Muscle of leg (tissue), 11 donors: ENCODE measurements around the gene PARM1. TPM values are rescaled to one million over a fixed set of nuclear protein-coding genes. Genes with fewer than 3 reads are reported as not detected.

ENCODE experiments used
- DNase-seq: peaks from one replicate; pipeline ENCODE4 v3.0.0; 2013
- H3K27ac ChIP-seq: one replicate; pipeline ENCODE4 v1.5.1; 2013; ENCODE audit warnings: mild to moderate bottlenecking, low read length, control low read depth
- H3K27me3 ChIP-seq: one replicate; pipeline ENCODE4 v1.6.1; 2013; ENCODE audit warnings: low read length; ENCODE audit not compliant: control insufficient read depth, insufficient read depth
- H3K36me3 ChIP-seq: one replicate; pipeline ENCODE4 v1.6.1; 2013; ENCODE audit warnings: low read length; ENCODE audit not compliant: control insufficient read depth, insufficient read depth
- H3K4me1 ChIP-seq: one replicate; pipeline ENCODE4 v1.6.1; 2013; ENCODE audit warnings: low read length; ENCODE audit not compliant: control insufficient read depth, insufficient read depth
- H3K4me3 ChIP-seq: one replicate; pipeline ENCODE4 v1.5.1; 2013; ENCODE audit warnings: low read length, control low read depth
- H3K9me3 ChIP-seq: replicated peaks from 2 replicates; pipeline ENCODE4 v1.6.1; 2013; ENCODE audit warnings: low read depth, low read length; ENCODE audit not compliant: control insufficient read depth
- WGBS: methylation state at CpG from one replicate; pipeline ENCODE4 v1.1.5; 2013; ENCODE audit warnings: missing lambda C conversion rate; ENCODE audit not compliant: insufficient coverage; 5-methylcytosine and 5-hydroxymethylcytosine counted together
- polyA plus RNA-seq, 8 donors: library from polyadenylated mRNA; unstranded; fragments of 120-200 nt; gene quantifications; one replicate each; pipeline versions ENCODE4 v1.2.1 to v1.2.3, GENCODE V29; 2013; ENCODE audit warnings: inconsistent platforms in 1 of 8, low replicate concordance in 1 of 8; ENCODE audit not compliant: insufficient read length in 8 of 8, insufficient read depth in 1 of 8
- total RNA-seq: library from RNA; stranded (reverse); fragments of 120-200 nt; gene quantifications from one replicate; pipeline ENCODE4 v1.2.4, GENCODE V29; 2013

The PARM1 gene
- total and polyA plus RNA-seq, 9 donors: 58.0 to 100 (median 76.4) TPM

DNA sequence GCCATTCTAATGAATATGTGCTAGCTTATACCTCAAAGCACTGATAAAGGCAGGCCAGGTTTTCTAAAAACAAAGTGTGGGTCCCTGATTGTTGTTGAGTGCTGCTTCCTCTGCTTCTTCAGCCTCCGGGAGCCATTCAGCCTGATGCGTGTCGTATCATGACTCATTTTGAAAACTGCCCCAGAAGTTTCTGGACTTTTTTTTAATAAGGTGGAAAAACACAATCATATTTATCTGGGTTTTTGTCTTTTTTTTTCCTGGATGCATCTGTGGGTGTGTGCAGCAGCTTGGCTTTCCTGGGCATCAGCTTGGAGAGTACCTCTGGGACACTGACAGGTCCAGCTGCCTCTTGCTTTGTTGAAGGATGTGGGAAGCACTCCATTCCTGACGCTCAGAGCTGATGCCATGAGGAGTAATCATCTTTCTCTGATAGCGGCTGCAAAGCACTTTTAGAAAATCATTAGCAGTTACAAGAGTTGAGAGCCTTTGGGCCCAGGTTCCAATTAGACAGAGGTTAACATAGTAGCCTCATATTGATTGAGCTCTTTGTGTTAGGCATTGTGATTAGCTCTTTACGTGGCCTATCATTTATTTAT is 66.9 kb downstream of the PARM1 start:
- H3K27ac ChIP-seq: no peak overlapping the region

DNA sequence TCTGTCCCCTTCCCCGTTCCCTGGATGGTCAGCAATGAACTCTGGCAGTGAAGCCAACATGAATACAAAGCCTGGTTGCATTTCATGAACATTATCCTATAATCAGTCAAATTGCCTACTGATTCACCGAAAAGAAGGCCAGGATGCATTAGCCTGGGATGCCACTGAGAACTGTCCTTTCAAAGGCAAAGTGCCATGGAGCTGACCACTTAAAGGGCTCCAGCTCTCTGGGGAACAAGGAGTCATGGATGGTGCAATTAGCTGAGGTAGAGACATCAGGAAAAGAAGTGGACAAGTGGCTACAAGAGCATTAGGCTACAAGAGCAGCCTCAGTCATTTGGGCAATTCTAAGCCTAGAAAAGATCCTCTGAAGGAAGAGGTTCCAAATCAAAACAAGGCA is 69.0 kb downstream of the PARM1 start:
- no peaks in the 10 kb centered on the region for H3K36me3 ChIP-seq
- no peaks in the 10 kb centered on the region for H3K27me3 ChIP-seq
- no peak overlapping the region for H3K4me3 ChIP-seq
- no peaks in the 10 kb centered on the region for H3K9me3 ChIP-seq
- no peak for DNase-seq
- H3K27ac ChIP-seq: no peak overlapping the region
- peaks cover 14% of the 10 kb centered on the region for H3K4me1 ChIP-seq
- 83% methylated on average over 2 of the region's 2 CpGs for WGBS

More for the DNA sequence above, 66.9 kb downstream of the PARM1 start:
- WGBS: 40% methylated on average over 1 of the region's 6 CpGs
- Histone ChIP-seq H3K4me3 (no peak overlapping the region), H3K36me3 (no peaks in the 10 kb centered on the region), H3K27me3 (no peaks in the 10 kb centered on the region), H3K4me1 (peaks cover 9% of the 10 kb centered on the region), H3K9me3 (no peaks in the 10 kb centered on the region)
- no peak for DNase-seq

DNA sequence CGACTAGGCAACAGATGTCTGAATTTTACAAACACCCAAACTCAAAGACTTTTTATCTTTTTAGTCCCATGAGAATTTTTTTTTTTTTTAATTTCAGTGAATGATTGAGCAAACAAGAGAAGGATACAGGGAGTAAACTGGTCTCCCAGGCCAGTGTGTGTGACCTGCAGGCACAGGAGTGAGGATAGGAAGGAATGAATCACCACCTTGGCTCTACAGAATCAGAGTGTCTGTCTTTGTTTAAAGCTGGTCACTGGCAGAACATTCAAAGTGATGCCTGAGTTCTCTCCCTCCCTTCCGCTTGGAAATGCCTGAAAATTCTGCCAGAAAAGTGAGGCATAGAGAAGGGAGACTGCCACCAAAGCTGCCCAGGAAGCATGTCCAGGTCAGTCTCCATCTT is 69.5 kb downstream of the PARM1 start:
- DNase-seq: no peak
- Histone ChIP-seq H3K4me3 (no peak overlapping the region), H3K27ac (no peak overlapping the region), H3K27me3 (no peaks in the 10 kb centered on the region), H3K36me3 (no peaks in the 10 kb centered on the region), H3K4me1 (peaks cover 14% of the 10 kb centered on the region), H3K9me3 (peaks cover 4% of the 10 kb centered on the region)
- 60% methylated on average over 1 of the region's 2 CpGs for WGBS

DNA sequence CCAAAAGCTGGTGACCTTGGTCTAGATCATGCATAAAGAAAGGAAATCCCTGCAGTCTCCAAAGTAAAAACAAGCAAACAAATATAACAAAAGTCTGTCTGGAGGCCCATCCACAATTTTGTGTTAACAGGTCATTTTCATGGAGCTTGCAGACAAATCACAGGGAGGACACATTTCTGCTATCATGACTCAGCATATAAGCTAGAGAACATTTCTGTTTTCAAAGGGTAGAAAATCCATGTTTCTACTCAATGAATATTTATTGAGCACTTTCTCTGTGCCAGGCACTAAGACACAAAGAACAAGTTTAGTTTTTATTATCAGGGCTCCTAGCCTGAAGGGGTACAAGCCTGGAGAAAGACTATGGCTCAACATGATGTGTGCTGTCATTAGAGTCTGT is 71.1 kb downstream of the PARM1 start:
- no peak for DNase-seq
- no peaks in the 10 kb centered on the region for H3K27me3 ChIP-seq
- H3K27ac ChIP-seq: no peak overlapping the region
- H3K9me3 ChIP-seq: peaks cover 10% of the 10 kb centered on the region
- no peak overlapping the region for H3K4me3 ChIP-seq
- H3K36me3 ChIP-seq: no peaks in the 10 kb centered on the region
- peaks cover 14% of the 10 kb centered on the region for H3K4me1 ChIP-seq

DNA sequence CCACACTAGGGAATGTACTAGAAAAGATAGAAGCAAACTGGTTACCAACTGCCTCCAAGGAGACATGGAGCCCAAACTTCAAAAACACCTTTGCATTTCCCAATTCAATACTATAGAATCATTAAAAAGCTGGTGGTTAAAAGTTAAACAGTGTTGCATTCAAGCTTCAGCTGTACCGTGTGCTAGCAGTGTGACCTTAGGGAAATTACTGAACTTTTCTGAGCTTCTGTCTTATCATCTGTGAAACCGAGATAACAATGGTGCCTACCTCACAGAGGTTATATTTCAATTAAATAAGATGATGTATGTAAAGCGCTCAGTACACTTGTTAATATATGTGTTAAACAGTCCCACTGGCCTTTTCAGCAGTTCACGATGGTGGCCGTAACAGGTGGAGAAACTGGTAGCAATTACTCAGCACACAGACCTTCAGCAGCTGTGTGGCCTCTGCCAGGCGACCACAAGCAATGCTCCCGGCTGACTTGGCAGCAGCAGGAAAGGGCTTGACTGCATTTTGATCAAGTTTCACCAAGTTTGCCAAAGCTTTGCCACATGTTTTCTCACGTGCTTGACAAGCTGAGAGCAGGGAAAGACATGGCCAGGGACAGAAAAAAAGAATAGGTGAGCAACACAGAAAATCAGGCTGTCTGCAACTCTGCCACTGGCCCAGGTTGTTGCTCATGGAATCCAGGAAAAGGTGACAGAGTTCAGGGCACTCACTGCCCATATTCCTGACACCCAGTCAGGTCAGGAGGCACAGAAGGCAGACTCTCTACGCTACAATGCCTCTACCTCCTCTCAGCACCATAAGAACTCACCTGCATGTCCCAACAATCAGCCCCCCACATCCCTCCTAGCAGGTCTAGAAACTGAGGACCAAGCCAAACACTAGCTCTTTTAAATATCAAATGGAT is 72.1 kb downstream of the PARM1 start:
- DNase-seq: peak; percentile 86
- H3K27ac ChIP-seq: no peak overlapping the region
- H3K36me3 ChIP-seq: no peaks in the 10 kb centered on the region
- H3K9me3 ChIP-seq: peaks cover 10% of the 10 kb centered on the region
- H3K4me3 ChIP-seq: no peak overlapping the region
- H3K27me3 ChIP-seq: no peaks in the 10 kb centered on the region
- 29% methylated on average over 6 of the region's 9 CpGs for WGBS
- peaks cover 14% of the 10 kb centered on the region for H3K4me1 ChIP-seq

DNA sequence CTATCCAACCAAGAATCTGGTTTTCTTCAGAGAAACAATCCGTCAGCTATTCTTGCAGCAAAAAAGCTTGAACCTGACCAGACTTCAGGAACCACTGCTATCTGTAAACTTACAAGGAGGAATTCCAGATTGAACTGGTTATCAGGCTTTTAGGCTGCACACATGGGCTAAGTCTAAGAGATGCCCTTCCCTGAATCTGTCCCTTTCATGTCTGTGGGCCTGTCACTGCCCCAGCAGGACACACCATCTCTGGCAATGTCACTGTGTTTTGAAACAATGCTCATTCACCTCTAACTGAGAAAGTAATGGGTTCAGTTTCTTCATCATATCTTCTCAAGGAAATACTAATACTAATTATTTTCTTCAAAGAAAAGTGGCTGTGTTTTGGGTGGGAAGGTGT is 72.8 kb downstream of the PARM1 start:
- peaks cover 14% of the 10 kb centered on the region for H3K4me1 ChIP-seq
- peaks cover 10% of the 10 kb centered on the region for H3K9me3 ChIP-seq
- H3K27ac ChIP-seq: no peak overlapping the region
- H3K27me3 ChIP-seq: no peaks in the 10 kb centered on the region
- H3K36me3 ChIP-seq: no peaks in the 10 kb centered on the region
- H3K4me3 ChIP-seq: no peak overlapping the region
- no peak for DNase-seq
- 80% methylated on average over 1 of the region's 1 CpG for WGBS

DNA sequence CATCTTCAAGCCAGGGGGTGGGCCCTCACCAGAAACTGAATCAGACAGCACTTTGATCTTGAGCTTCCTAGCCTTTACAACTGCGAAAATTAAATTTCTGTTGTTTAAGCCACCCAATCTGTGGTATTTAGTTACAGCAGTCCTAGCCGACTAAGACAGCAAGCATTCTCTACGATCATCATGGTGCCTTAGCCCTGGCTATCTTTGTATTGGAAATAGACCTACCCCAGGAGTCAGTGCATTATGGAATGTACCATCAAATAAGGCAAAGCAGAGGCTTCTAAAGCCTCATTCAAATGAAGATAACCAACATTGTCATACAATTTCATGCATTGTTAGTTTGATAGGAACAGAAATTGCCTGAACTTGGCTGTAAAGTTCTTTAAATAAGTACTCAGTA is 75.0 kb downstream of the PARM1 start:
- no peak overlapping the region for H3K27ac ChIP-seq
- peaks cover 14% of the 10 kb centered on the region for H3K4me1 ChIP-seq
- WGBS: no CpG with 5 or more reads among the region's 3 CpGs
- DNase-seq: no peak
- H3K27me3 ChIP-seq: no peaks in the 10 kb centered on the region
- no peak overlapping the region for H3K4me3 ChIP-seq
- peaks cover 5% of the 10 kb centered on the region for H3K36me3 ChIP-seq
- H3K9me3 ChIP-seq: peaks cover 10% of the 10 kb centered on the region

DNA sequence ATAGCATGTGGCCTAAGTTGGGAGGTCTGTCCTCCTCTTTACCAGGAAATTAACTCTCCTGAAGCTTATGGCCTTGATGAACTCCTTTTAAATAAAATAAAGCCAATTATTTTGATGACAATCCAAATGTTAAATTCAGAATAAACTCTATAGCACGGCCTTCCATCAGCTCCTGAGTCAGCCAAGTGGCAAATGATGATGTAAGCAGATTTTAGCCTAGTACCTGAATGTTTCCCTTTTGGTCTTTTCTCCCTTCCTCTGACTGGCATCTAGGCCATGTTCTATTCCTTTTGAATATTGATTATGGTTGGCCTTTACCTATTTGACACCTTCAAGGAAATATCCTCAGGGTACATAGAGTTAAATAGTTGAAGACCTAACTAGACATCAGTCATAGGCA is 76.2 kb downstream of the PARM1 start:
- no CpG with 5 or more reads among the region's 1 CpG for WGBS

DNA sequence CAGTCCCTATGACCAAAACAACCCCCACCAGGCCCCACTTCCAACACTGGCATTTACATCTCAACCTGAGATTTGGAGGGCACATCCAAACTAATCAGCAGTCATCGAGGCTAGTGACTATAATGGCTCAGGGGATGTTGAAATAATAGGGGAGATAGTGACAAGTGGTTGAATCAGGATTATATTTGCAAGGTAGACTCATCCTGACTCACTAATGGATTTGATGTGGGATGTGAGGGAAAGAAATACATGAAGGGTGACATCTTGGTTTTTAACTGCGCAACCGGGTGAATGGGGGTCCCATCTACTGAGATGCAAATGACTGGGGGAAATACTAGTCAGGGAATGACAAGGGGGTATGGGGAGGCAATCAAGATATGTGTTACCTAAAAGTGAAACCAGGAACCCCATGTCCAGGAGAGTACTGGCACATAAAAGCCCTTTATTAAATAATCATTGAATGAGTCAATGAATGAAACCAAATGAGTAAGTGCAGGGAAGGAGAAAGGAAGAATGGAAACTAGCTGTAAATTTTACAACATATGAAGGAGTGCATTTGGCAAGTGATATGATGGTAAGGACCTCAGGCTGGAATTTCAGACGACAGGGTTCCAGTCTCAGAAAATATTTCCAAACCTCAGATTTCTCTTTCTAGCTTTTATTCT is 78.3 kb downstream of the PARM1 start:
- Histone ChIP-seq H3K27ac (no peak overlapping the region), H3K4me3 (no peak overlapping the region), H3K4me1 (no peaks in the 10 kb centered on the region), H3K36me3 (peaks cover 12% of the 10 kb centered on the region), H3K27me3 (no peaks in the 10 kb centered on the region), H3K9me3 (peaks cover 10% of the 10 kb centered on the region)
- WGBS: no CpG with 5 or more reads among the region's 4 CpGs
- DNase-seq: no peak

More for the DNA sequence above, 76.2 kb downstream of the PARM1 start:
- H3K27ac ChIP-seq: no peak overlapping the region
- H3K36me3 ChIP-seq: peaks cover 6% of the 10 kb centered on the region
- peaks cover 10% of the 10 kb centered on the region for H3K9me3 ChIP-seq
- no peak for DNase-seq
- no peak overlapping the region for H3K4me3 ChIP-seq
- H3K4me1 ChIP-seq: peaks cover 8% of the 10 kb centered on the region
- H3K27me3 ChIP-seq: no peaks in the 10 kb centered on the region

DNA sequence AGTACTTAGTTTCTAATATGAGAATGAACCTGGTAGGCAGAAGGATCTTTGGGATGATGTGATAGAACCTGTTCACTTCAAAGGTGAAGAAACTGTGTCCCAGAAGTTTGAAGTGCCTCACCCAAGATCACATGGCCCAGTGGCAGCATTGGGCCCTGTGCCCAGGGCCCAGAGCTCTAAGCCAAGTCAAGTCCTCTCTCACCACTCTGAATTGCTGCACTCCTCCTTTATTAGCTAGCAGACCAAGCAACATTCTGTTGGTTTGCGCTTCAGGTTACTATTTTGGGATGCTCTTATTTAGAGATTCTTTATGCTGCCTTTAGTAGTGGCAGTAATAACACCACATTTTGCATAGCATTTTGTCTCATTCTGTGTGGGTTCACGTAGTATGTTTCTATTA is 82.7 kb downstream of the PARM1 start:
- Histone ChIP-seq H3K27me3 (no peaks in the 10 kb centered on the region), H3K9me3 (no peaks in the 10 kb centered on the region), H3K27ac (no peak overlapping the region), H3K36me3 (peaks cover 17% of the 10 kb centered on the region), H3K4me1 (no peaks in the 10 kb centered on the region), H3K4me3 (no peak overlapping the region)
- WGBS: no CpG with 5 or more reads among the region's 2 CpGs
- DNase-seq: no peak
